RWPE2 (cell line): ENCODE results near the gene VIPR2.

Experiments
- ATAC-seq: fragments of 200-7000 bp; cut with Tn5 transposase; 3 replicates; pipeline ENCODE4 v1.9.1; 2021; ENCODE audit warnings: low read depth
- DNase-seq: peaks from one replicate; pipeline ENCODE4 v3.0.0-alpha.2; 2020; ENCODE audit warnings: low spot score
- H3K27ac ChIP-seq: fragments of 450-650 bp; 2 replicates; pipeline ENCODE4 v1.5.1; 2017; ENCODE audit warnings: mild to moderate bottlenecking; ENCODE audit not compliant: poor library complexity, severe bottlenecking
- H3K27me3 ChIP-seq: fragments of 250-450 bp; sonication (Bioruptor Pico); 2 replicates; pipeline ENCODE4 v1.5.1; 2021; ENCODE audit warnings: mild to moderate bottlenecking, moderate library complexity; ENCODE audit not compliant: insufficient read depth, poor library complexity, severe bottlenecking
- H3K36me3 ChIP-seq: fragments of 250-450 bp; sonication (Bioruptor Pico); 2 replicates; pipeline ENCODE4 v1.5.1; 2020; ENCODE audit warnings: low read depth, mild to moderate bottlenecking, moderate library complexity
- H3K4me1 ChIP-seq: fragments of 250-450 bp; sonication (Bioruptor Pico); 2 replicates; pipeline ENCODE4 v1.5.1; 2021; ENCODE audit warnings: mild to moderate bottlenecking, moderate library complexity; ENCODE audit not compliant: insufficient read depth, poor library complexity, severe bottlenecking
- H3K4me3 ChIP-seq: fragments of 250-450 bp; sonication (Bioruptor Pico); 2 replicates; pipeline ENCODE4 v1.5.1; 2021; ENCODE audit warnings: mild to moderate bottlenecking, moderate library complexity; ENCODE audit not compliant: severe bottlenecking
- H3K9me3 ChIP-seq: fragments of 250-450 bp; sonication (Bioruptor Pico); 2 replicates; pipeline ENCODE4 v1.5.1; 2021; ENCODE audit warnings: mild to moderate bottlenecking, moderate library complexity; ENCODE audit not compliant: severe bottlenecking
- CTCF ChIP-seq: fragments of 450-650 bp; IDR thresholded peaks from one replicate; pipeline ENCODE4 v1.5.1; 2017; ENCODE audit warnings: mild to moderate bottlenecking, moderate library complexity; ENCODE audit not compliant: poor library complexity, severe bottlenecking

VIPR2 gene

GRCh38 chr7:159028508-159029401 lies 115.9 kb downstream of the VIPR2 start:
- Histone ChIP-seq H3K36me3 (no peaks in the 10 kb centered on the region), H3K9me3 (no peaks in the 10 kb centered on the region), H3K27ac (no peak overlapping the region), H3K4me1 (peaks cover 4% of the 10 kb centered on the region), H3K4me3 (no peak overlapping the region), H3K27me3 (no peaks in the 10 kb centered on the region)
- ATAC-seq = no peak
- no peak for DNase-seq
- no peak for TF ChIP-seq CTCF

DNA sequence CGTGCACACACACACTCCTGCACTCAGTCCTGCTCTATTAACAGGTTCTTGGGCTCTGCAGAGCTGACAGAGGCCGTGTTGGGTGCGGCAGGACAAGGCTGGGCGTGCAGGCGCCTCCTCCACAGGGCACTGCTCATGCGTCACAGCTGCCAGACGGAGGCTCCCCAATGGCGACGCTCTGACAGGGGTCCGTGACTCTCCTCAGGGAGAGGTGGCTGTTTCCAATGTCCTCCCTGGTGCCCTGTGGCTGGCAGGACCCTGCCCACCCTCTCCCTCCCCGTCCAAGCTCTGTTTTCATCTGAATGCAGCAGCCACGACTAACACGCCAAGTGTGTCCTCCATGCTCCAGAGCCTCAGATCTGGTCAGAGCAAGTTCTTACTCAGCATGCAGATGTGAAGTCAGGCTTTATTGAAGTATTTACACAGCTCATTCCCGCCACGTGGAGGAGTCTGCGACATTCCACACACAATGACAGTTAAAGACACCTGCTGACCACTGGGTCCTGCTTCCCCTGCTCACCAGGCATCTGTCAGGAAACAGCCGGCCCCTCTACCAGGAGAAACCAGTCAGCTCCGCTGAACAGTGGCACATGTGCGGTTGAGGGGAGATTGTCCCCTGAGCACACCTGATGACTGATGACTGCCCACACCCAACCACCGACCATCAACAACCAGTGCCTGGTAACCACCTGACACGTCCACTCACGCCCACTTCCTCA lies 116.7 kb downstream of the VIPR2 start:
- DNase-seq = no peak
- H3K27me3 ChIP-seq = no peaks in the 10 kb centered on the region
- H3K4me3 ChIP-seq = no peak overlapping the region
- H3K4me1 ChIP-seq = peaks cover 4% of the 10 kb centered on the region
- peak; percentile 81 for ATAC-seq
- H3K9me3 ChIP-seq = no peaks in the 10 kb centered on the region
- no peak overlapping the region for H3K27ac ChIP-seq
- no peak for TF ChIP-seq CTCF
- no peaks in the 10 kb centered on the region for H3K36me3 ChIP-seq

- ATAC-seq (peak; percentile 60), DNase-seq (no peak)
- Histone ChIP-seq H3K4me1 (peaks cover 4% of the 10 kb centered on the region), H3K4me3 (no peak overlapping the region), H3K9me3 (no peaks in the 10 kb centered on the region), H3K27ac (no peak overlapping the region), H3K36me3 (no peaks in the 10 kb centered on the region), H3K27me3 (no peaks in the 10 kb centered on the region)
- no peak for TF ChIP-seq CTCF
Measured at GRCh38 chr7:159027056-159027788, 117.4 kb downstream of the VIPR2 start.

DNA sequence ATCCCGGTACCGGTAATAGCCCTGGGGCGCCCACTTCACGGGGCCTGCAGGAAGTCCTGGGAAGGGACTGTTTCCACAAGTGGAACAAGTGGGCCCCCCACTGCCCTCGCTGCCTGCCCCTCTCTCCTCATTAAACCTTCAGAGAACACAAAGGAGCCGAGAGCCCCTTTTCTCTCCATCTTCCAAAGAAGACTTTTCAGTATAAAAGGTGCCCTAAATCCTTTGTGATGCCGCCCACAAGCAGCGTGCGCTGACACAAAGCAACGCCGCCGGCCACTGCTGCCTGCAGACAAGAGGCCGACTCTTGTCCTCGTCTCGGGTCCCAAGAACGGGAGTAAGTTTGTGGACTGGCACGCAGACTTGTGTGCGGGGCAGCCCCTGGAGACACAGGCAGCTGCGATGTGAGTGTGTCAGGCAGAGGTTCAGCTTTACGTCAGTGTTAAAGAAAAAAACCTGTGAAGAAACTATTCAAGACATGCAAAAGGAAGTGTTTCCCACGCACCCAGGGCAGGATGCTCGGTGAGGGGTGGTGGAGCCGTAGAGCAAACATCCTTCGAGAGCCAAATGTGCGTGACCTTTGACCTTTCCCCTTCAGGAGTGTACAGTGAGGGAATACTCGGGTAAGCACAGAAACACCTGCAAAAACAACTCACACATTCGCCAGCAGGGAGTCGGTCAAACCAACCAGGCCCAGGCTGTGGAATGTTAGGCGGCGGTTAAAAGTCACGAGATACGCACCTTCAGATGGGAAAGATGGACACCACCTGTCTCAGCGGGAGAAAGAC lies 118.2 kb downstream of the VIPR2 start:
- Histone ChIP-seq H3K4me1 (peaks cover 4% of the 10 kb centered on the region), H3K4me3 (no peak overlapping the region), H3K27me3 (no peaks in the 10 kb centered on the region), H3K9me3 (no peaks in the 10 kb centered on the region), H3K27ac (no peak overlapping the region), H3K36me3 (no peaks in the 10 kb centered on the region)
- no peak for ATAC-seq
- no peak for TF ChIP-seq CTCF
- no peak for DNase-seq
